ENCODE data around the gene LARP1. TPM values are rescaled to one million over a fixed set of nuclear protein-coding genes. Genes with fewer than 3 reads are reported as not detected.

LARP1 gene
- total RNA-seq, 1 donor from 2014 or later, result 24.0 TPM

DNA sequence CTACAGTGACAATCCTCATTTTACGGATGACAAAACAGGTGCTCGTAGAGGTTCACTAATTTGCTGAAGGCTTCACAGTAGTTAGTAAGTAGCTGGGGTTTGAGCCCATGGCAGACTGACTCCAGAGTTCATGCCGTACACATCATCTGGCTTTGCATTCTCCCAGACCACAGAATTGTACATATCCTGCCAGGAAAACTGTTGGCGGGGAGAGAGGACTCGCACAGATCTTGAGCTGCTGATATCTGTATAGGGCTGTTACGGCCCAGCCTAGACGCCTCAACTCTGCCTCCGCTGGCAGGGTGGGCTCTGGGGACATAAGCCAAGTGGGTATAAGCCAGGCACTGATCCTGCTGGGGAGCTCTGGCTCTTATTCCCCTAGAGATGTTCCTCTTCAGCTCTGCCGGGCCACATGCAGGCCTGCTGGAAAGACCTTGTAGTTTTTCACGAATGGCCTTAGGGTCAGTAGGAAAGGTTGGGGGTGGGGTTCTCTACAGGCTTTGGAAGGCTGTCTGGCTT lies 16.3 kb downstream of the LARP1 start:
- Histone ChIP-seq H3K27me3 (ENCODE audit: control insufficient read depth in 3 of 3, insufficient read depth in 3 of 3, low read length in 3 of 3) (no peaks in the 10 kb centered on the region), H3K27ac (ENCODE audit: low read depth, low read length) (peak overlapping the region; percentile 64), H3K9me3 (ENCODE audit: control insufficient read depth in 3 of 3, low read length in 3 of 3) (no peaks in the 10 kb centered on the region), H3K4me3 (ENCODE audit: low read length in 3 of 3) (no peak overlapping the region), H3K4me1 (ENCODE audit: control insufficient read depth in 3 of 3, insufficient read depth in 3 of 3, low read length in 3 of 3) (peaks cover 79 to 85% (median 79%) of the 10 kb centered on the region in 3 donors), H3K9ac (ENCODE audit: low read depth in 1 of 3, low read length in 3 of 3) (peak overlapping the region; percentile 42 to 61 (median 44)), H3K36me3 (ENCODE audit: control insufficient read depth in 3 of 3, insufficient read depth in 3 of 3, low read length in 3 of 3) (no peaks in the 10 kb centered on the region)

DNA sequence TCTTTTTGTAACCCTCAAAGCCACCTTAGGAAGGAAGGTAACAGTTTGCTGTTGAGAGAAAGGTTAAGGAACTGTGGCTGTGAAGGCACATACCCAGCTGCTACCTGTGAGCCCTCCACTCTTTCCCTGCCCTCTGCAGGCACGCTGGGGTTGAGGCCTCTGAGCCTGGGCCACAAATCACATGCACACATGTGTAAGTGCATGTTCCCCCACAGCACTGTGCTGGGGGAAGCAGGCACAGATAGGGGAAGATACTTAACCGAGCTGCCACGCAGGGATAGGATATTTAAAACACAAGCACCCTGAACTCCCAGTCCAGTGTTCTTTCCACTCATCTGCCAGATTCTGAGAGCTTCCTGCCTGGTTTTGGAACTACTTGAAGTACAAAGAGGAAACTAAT lies 18.1 kb downstream of the LARP1 start:
- no peaks in the 10 kb centered on the region for H3K36me3 ChIP-seq (ENCODE audit: control insufficient read depth in 3 of 3, insufficient read depth in 3 of 3, low read length in 3 of 3)
- peak overlapping the region in 1 of 3 donors; percentile 27 for H3K9ac ChIP-seq (ENCODE audit: low read depth in 1 of 3, low read length in 3 of 3)
- no peak overlapping the region for H3K27ac ChIP-seq (ENCODE audit: low read depth, low read length)
- peaks cover 63 to 73% (median 68%) of the 10 kb centered on the region in 3 donors for H3K4me1 ChIP-seq (ENCODE audit: control insufficient read depth in 3 of 3, insufficient read depth in 3 of 3, low read length in 3 of 3)
- H3K9me3 ChIP-seq (ENCODE audit: control insufficient read depth in 3 of 3, low read length in 3 of 3), result no peaks in the 10 kb centered on the region
- no peak overlapping the region for H3K4me3 ChIP-seq (ENCODE audit: low read length in 3 of 3)
- no peaks in the 10 kb centered on the region for H3K27me3 ChIP-seq (ENCODE audit: control insufficient read depth in 3 of 3, insufficient read depth in 3 of 3, low read length in 3 of 3)

- H3K4me3 ChIP-seq (ENCODE audit: low read length in 3 of 3), result no peak overlapping the region
- no peaks in the 10 kb centered on the region for H3K36me3 ChIP-seq (ENCODE audit: control insufficient read depth in 3 of 3, insufficient read depth in 3 of 3, low read length in 3 of 3)
- no peak overlapping the region for H3K27ac ChIP-seq (ENCODE audit: low read depth, low read length)
- H3K4me1 ChIP-seq (ENCODE audit: control insufficient read depth in 3 of 3, insufficient read depth in 3 of 3, low read length in 3 of 3), result peaks cover 59 to 64% (median 62%) of the 10 kb centered on the region in 3 donors
- no peaks in the 10 kb centered on the region for H3K27me3 ChIP-seq (ENCODE audit: control insufficient read depth in 3 of 3, insufficient read depth in 3 of 3, low read length in 3 of 3)
- no peaks in the 10 kb centered on the region for H3K9me3 ChIP-seq (ENCODE audit: control insufficient read depth in 3 of 3, low read length in 3 of 3)
- H3K9ac ChIP-seq (ENCODE audit: low read depth in 1 of 3, low read length in 3 of 3), result peak overlapping the region in 1 of 3 donors; percentile 7
Observed at GRCh38 chr5:154776167-154776566, 21.0 kb downstream of the LARP1 start.

DNA sequence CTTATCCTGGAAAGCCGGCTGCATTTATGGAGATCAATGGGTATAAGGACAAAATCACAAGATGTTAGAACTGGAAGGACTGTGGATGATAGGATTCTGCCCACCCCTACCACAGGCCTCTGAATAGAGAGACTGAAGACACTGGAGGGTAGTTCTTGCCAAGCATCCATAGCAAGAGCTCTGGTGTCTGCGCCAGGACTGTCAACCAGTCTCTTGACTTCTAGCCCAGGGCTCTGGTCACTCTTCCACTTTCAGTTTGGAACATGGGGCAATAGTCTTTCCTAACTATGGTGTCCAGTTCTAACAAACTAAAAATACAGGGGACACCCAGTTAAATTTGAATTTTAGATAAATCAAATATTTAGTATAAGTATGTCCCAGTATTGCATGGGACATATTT lies 23.4 kb downstream of the LARP1 start:
- Histone ChIP-seq H3K36me3 (ENCODE audit: control insufficient read depth in 3 of 3, insufficient read depth in 3 of 3, low read length in 3 of 3) (no peaks in the 10 kb centered on the region), H3K4me3 (ENCODE audit: low read length in 3 of 3) (no peak overlapping the region), H3K27me3 (ENCODE audit: control insufficient read depth in 3 of 3, insufficient read depth in 3 of 3, low read length in 3 of 3) (no peaks in the 10 kb centered on the region), H3K9me3 (ENCODE audit: control insufficient read depth in 3 of 3, low read length in 3 of 3) (no peaks in the 10 kb centered on the region), H3K9ac (ENCODE audit: low read depth in 1 of 3, low read length in 3 of 3) (no peak overlapping the region), H3K4me1 (ENCODE audit: control insufficient read depth in 3 of 3, insufficient read depth in 3 of 3, low read length in 3 of 3) (peaks cover 62 to 67% (median 64%) of the 10 kb centered on the region in 3 donors), H3K27ac (ENCODE audit: low read depth, low read length) (no peak overlapping the region)

- Histone ChIP-seq H3K9ac (ENCODE audit: low read depth in 1 of 3, low read length in 3 of 3) (no peak overlapping the region), H3K36me3 (ENCODE audit: control insufficient read depth in 3 of 3, insufficient read depth in 3 of 3, low read length in 3 of 3) (no peaks in the 10 kb centered on the region), H3K27me3 (ENCODE audit: control insufficient read depth in 3 of 3, insufficient read depth in 3 of 3, low read length in 3 of 3) (no peaks in the 10 kb centered on the region), H3K9me3 (ENCODE audit: control insufficient read depth in 3 of 3, low read length in 3 of 3) (no peaks in the 10 kb centered on the region), H3K4me1 (ENCODE audit: control insufficient read depth in 3 of 3, insufficient read depth in 3 of 3, low read length in 3 of 3) (peaks cover 62 to 67% (median 64%) of the 10 kb centered on the region in 3 donors), H3K4me3 (ENCODE audit: low read length in 3 of 3) (no peak overlapping the region), H3K27ac (ENCODE audit: low read depth, low read length) (no peak overlapping the region)
Observed at GRCh38 chr5:154779105-154779504, 23.9 kb downstream of the LARP1 start.

DNA sequence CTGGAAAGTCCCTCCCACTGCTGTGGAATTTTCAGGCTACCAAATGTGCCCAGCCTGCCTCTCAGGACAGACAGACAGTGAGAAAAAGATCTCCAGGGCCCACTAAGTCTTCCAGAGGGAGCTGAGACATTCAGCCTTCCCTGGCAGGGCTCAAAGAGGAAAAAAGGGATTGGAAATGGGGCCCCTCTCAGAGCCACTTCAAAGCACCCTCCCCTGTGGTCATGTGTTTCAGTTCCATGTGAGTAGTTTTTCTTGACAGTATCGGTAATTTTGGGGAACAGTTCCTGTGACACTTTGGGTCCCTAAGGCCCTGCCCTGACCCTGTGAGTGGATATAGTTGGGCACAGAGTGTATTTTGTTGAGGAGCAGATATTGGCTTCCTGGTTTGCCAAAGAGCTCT lies 25.0 kb downstream of the LARP1 start:
- Histone ChIP-seq H3K27ac (ENCODE audit: low read depth, low read length) (no peak overlapping the region), H3K27me3 (ENCODE audit: control insufficient read depth in 3 of 3, insufficient read depth in 3 of 3, low read length in 3 of 3) (no peaks in the 10 kb centered on the region), H3K4me1 (ENCODE audit: control insufficient read depth in 3 of 3, insufficient read depth in 3 of 3, low read length in 3 of 3) (peaks cover 58 to 63% (median 59%) of the 10 kb centered on the region in 3 donors), H3K9ac (ENCODE audit: low read depth in 1 of 3, low read length in 3 of 3) (no peak overlapping the region), H3K9me3 (ENCODE audit: control insufficient read depth in 3 of 3, low read length in 3 of 3) (no peaks in the 10 kb centered on the region), H3K4me3 (ENCODE audit: low read length in 3 of 3) (no peak overlapping the region), H3K36me3 (ENCODE audit: control insufficient read depth in 3 of 3, insufficient read depth in 3 of 3, low read length in 3 of 3) (no peaks in the 10 kb centered on the region)

DNA sequence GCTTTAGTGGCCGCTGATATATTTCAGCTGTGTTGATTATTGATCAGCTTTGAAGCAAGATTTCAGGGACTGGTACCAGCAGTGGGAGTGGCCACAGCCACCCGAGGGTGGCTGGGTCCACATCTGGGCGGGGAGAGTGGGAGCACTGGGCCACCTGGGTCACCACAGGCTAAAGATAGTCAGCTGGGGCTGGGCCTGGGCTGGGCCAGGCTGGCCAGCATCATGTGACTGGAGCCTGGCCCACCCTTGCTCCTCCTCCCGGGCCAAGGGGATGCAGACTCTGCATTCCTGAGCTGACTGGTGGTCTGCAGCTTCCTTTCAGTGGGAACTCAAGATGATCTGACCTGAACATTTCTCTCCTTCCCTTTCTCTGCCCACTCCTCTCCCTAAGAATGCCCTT lies 27.1 kb downstream of the LARP1 start:
- peak overlapping the region in 2 of 3 donors; percentile 20 to 50 for H3K9ac ChIP-seq (ENCODE audit: low read depth in 1 of 3, low read length in 3 of 3)
- no peaks in the 10 kb centered on the region for H3K9me3 ChIP-seq (ENCODE audit: control insufficient read depth in 3 of 3, low read length in 3 of 3)
- H3K4me3 ChIP-seq (ENCODE audit: low read length in 3 of 3), result peak overlapping the region in 1 of 3 donors; percentile 13
- peaks cover 52 to 58% (median 55%) of the 10 kb centered on the region in 3 donors for H3K4me1 ChIP-seq (ENCODE audit: control insufficient read depth in 3 of 3, insufficient read depth in 3 of 3, low read length in 3 of 3)
- no peaks in the 10 kb centered on the region for H3K27me3 ChIP-seq (ENCODE audit: control insufficient read depth in 3 of 3, insufficient read depth in 3 of 3, low read length in 3 of 3)
- no peak overlapping the region for H3K27ac ChIP-seq (ENCODE audit: low read depth, low read length)
- no peaks in the 10 kb centered on the region for H3K36me3 ChIP-seq (ENCODE audit: control insufficient read depth in 3 of 3, insufficient read depth in 3 of 3, low read length in 3 of 3)

DNA sequence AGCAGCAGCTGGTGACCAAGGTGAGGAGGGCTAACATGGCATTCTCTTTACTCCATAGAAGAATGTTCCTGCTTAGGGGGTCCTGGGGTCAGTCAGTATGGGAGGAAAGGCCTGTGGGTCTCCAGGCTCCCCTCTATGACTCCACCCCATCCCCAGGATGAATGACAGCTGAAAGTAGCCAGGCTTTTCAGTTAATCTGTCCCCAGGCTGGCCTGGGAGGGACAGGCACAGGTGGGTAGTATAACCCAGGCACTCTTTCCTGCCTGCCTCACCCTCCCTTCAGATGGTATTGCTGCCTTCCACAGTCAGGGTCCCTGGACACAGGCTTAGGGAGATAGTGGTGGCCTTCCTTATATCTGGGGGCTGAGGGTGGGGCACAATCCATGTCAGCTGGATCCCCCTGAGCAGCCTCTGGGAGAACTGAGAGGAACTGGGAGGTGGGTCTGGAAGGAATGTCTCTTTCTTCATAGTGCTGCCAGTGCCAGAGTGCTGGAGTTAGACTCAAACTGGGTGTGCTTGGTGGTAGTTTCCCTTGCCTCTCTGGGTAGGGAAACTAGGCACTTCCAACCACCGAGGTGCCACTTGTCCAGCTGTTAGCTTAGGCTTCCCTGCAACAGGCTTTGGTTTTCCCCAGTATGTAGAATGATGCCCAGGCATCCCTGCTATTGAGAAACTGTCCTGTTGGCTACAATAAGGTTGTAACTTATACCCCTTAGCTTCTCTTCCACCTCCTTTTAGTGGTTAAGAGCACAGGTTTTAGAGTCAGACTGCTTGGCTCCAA lies 27.8 kb downstream of the LARP1 start:
- H3K9ac ChIP-seq (ENCODE audit: low read depth in 1 of 3, low read length in 3 of 3), result peak overlapping the region in 2 of 3 donors; percentile 20 to 50
- H3K4me1 ChIP-seq (ENCODE audit: control insufficient read depth in 3 of 3, insufficient read depth in 3 of 3, low read length in 3 of 3), result peaks cover 54 to 64% (median 60%) of the 10 kb centered on the region in 3 donors
- H3K27me3 ChIP-seq (ENCODE audit: control insufficient read depth in 3 of 3, insufficient read depth in 3 of 3, low read length in 3 of 3), result no peaks in the 10 kb centered on the region
- no peak overlapping the region for H3K27ac ChIP-seq (ENCODE audit: low read depth, low read length)
- no peak overlapping the region for H3K4me3 ChIP-seq (ENCODE audit: low read length in 3 of 3)
- H3K9me3 ChIP-seq (ENCODE audit: control insufficient read depth in 3 of 3, low read length in 3 of 3), result no peaks in the 10 kb centered on the region
- no peaks in the 10 kb centered on the region for H3K36me3 ChIP-seq (ENCODE audit: control insufficient read depth in 3 of 3, insufficient read depth in 3 of 3, low read length in 3 of 3)

DNA sequence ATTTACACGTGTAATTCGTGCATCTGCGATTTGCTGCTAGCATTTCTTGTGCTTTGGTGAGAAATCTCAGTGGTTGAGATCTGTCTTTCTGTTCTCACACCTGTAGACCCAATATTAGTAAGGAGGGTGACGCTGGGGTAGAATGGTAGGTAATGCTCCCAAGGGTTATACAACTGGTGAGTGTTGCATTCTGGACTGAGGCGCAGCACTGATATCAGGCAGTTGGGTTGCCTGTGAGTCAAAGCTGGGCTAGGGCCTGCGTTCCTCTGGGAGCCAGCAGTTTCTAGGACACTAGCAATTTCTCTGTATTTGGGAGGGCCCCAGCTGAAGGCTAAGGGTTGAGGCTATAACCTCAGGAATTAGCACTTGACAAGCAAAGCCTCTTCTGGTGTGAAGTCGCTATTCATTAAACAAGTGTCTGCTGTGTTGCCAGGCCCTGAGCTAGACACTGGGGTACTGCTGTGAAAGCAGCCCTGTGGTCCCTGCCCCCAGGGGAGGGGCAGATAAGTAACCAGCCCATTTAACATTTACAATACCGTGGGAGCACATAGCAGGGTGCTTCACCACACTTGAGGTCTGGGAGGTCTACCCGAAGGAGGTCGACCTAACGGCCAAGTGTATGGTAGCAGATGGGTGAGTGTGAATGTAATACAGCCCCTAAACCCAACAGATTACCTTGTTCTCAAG lies 28.7 kb downstream of the LARP1 start:
- H3K9me3 ChIP-seq (ENCODE audit: control insufficient read depth in 3 of 3, low read length in 3 of 3), result no peaks in the 10 kb centered on the region
- no peak overlapping the region for H3K9ac ChIP-seq (ENCODE audit: low read depth in 1 of 3, low read length in 3 of 3)
- no peaks in the 10 kb centered on the region for H3K27me3 ChIP-seq (ENCODE audit: control insufficient read depth in 3 of 3, insufficient read depth in 3 of 3, low read length in 3 of 3)
- peaks cover 54 to 63% (median 63%) of the 10 kb centered on the region in 3 donors for H3K4me1 ChIP-seq (ENCODE audit: control insufficient read depth in 3 of 3, insufficient read depth in 3 of 3, low read length in 3 of 3)
- H3K4me3 ChIP-seq (ENCODE audit: low read length in 3 of 3), result no peak overlapping the region
- no peaks in the 10 kb centered on the region for H3K36me3 ChIP-seq (ENCODE audit: control insufficient read depth in 3 of 3, insufficient read depth in 3 of 3, low read length in 3 of 3)
- H3K27ac ChIP-seq (ENCODE audit: low read depth, low read length), result no peak overlapping the region

DNA sequence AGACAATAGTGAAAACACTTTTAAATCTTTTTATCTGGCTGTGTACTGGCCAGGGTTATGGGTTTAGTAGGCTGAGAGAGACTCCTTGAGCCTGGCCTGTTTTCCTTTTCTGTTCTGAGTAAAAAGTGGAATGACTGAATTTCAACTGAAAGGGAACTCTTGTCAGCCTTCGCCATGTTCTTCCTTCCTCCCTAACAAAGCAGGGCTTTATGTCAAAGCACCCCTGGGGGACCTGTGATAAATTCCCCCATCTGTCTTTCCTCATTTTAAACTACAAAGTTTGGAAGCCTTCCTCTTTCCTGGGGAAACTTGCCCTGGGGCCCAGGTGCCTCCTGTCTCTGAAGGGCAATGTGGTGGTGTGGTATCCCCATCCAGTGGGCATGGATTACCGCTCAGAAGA lies 29.7 kb downstream of the LARP1 start:
- peaks cover 47 to 56% (median 55%) of the 10 kb centered on the region in 3 donors for H3K4me1 ChIP-seq (ENCODE audit: control insufficient read depth in 3 of 3, insufficient read depth in 3 of 3, low read length in 3 of 3)
- no peaks in the 10 kb centered on the region for H3K27me3 ChIP-seq (ENCODE audit: control insufficient read depth in 3 of 3, insufficient read depth in 3 of 3, low read length in 3 of 3)
- no peak overlapping the region for H3K27ac ChIP-seq (ENCODE audit: low read depth, low read length)
- H3K9me3 ChIP-seq (ENCODE audit: control insufficient read depth in 3 of 3, low read length in 3 of 3), result no peaks in the 10 kb centered on the region
- H3K9ac ChIP-seq (ENCODE audit: low read depth in 1 of 3, low read length in 3 of 3), result no peak overlapping the region
- H3K36me3 ChIP-seq (ENCODE audit: control insufficient read depth in 3 of 3, insufficient read depth in 3 of 3, low read length in 3 of 3), result peaks cover 0 to 2% (median 1%) of the 10 kb centered on the region in 3 donors
- H3K4me3 ChIP-seq (ENCODE audit: low read length in 3 of 3), result no peak overlapping the region
